GM12878 (cell line): Measurements from ENCODE around the gene HMGXB3. TPM values are rescaled to one million over a fixed set of nuclear protein-coding genes. Genes with fewer than 3 reads are reported as not detected.
A peak's percentile ranks its signal among the peaks of the same experiment; 100 is the strongest.

Experiments used
- ASH2L ChIP-seq: fragments of 300-600, 200-600 bp; sonication (generic); IDR thresholded peaks from 2 replicates; pipeline ENCODE4 v1.6.1; 2017; ENCODE audit warnings: low read depth, mild to moderate bottlenecking, borderline replicate concordance
- BCL11A ChIP-seq: IDR thresholded peaks from 2 replicates; pipeline ENCODE4 v1.6.1; 2011; ENCODE audit warnings: low read depth, low read length
- BRCA1 ChIP-seq: IDR thresholded peaks from 2 replicates; pipeline ENCODE4 v1.6.1; 2011; ENCODE audit warnings: low read depth, low read length, improper control_type of control experiment
- CHD1 ChIP-seq: IDR thresholded peaks from 2 replicates; pipeline ENCODE4 v1.6.1; 2012; ENCODE audit warnings: low read depth, low read length, improper control_type of control experiment
- CREB1 ChIP-seq: IDR thresholded peaks from 2 replicates; pipeline ENCODE4 v1.6.1; 2012; ENCODE audit warnings: low read depth, mild to moderate bottlenecking, inconsistent platforms
- EGR1 ChIP-seq, 2 experiments: IDR thresholded peaks; 1 replicate in 1 of 2; 2 replicates in 1 of 2; pipeline ENCODE4 v1.6.1; 2011 to 2012; ENCODE audit warnings: low read depth in 2 of 2, low read length in 2 of 2, borderline replicate concordance in 1 of 2, mild to moderate bottlenecking in 1 of 2, moderate library complexity in 1 of 2
- FOXM1 ChIP-seq: IDR thresholded peaks from 2 replicates; pipeline ENCODE4 v1.6.1; 2012; ENCODE audit warnings: low read depth, mild to moderate bottlenecking, inconsistent platforms, low read length, moderate library complexity
- KAT2A ChIP-seq: conservative IDR thresholded peaks from 2 replicates; pipeline ENCODE4 v1.6.1; 2011; ENCODE audit warnings: low read depth, low read length; ENCODE audit not compliant: control insufficient read depth
- MEF2B ChIP-seq: fragments of 450-650 bp; IDR thresholded peaks from 2 replicates; pipeline ENCODE4 v1.6.1; 2018; ENCODE audit warnings: mild to moderate bottlenecking, moderate library complexity; ENCODE audit not compliant: partially characterized antibody, poor library complexity, severe bottlenecking
- NFXL1 ChIP-seq: fragments of 450-650 bp; IDR thresholded peaks from 2 replicates; pipeline ENCODE4 v1.6.1; 2017; ENCODE audit warnings: antibody characterized with exemption, mild to moderate bottlenecking, borderline replicate concordance
- NR2C2 ChIP-seq: IDR thresholded peaks from 2 replicates; pipeline ENCODE4 v1.6.1; 2011; ENCODE audit warnings: borderline replicate concordance, low read depth; ENCODE audit not compliant: control insufficient read depth, insufficient read length
- POLR2AphosphoS2 ChIP-seq: IDR thresholded peaks from 2 replicates; pipeline ENCODE4 v1.6.1; 2011; ENCODE audit warnings: low read depth, mild to moderate bottlenecking, low read length, improper control_type of control experiment, moderate library complexity
- RAD21 ChIP-seq: IDR thresholded peaks from 2 replicates; pipeline ENCODE4 v1.6.1; 2011; ENCODE audit warnings: mild to moderate bottlenecking, low read depth, low read length, moderate library complexity; ENCODE audit not compliant: insufficient read depth
- RFX5 ChIP-seq: IDR thresholded peaks from 2 replicates; pipeline ENCODE4 v1.6.1; 2011; ENCODE audit warnings: low read depth, low read length, improper control_type of control experiment
- SREBF1 ChIP-seq: IDR thresholded peaks from 2 replicates; pipeline ENCODE4 v1.6.1; 2012; ENCODE audit warnings: mild to moderate bottlenecking, low read length
- SRF ChIP-seq, 2 experiments: IDR thresholded peaks; 2 replicates each; pipeline ENCODE4 v1.6.1; 2011; ENCODE audit warnings: low read depth in 2 of 2, low read length in 2 of 2, mild to moderate bottlenecking in 1 of 2, moderate library complexity in 1 of 2
- TBL1XR1 ChIP-seq: IDR thresholded peaks from 2 replicates; pipeline ENCODE4 v1.6.1; 2012; ENCODE audit warnings: low read depth, low read length, improper control_type of control experiment
- TCF7 ChIP-seq: IDR thresholded peaks from 2 replicates; pipeline ENCODE4 v1.6.1; 2014; ENCODE audit warnings: antibody characterized with exemption, borderline replicate concordance
- WRNIP1 ChIP-seq: IDR thresholded peaks from 2 replicates; pipeline ENCODE4 v1.6.1; 2011; ENCODE audit warnings: low read depth, low read length, improper control_type of control experiment, borderline replicate concordance
- YY1 ChIP-seq: IDR thresholded peaks from 2 replicates; pipeline ENCODE4 v1.6.1; 2011; ENCODE audit warnings: low read depth, mild to moderate bottlenecking, low read length
- polyA plus RNA-seq, 11 experiments: library from polyadenylated mRNA; depleted of rRNA in 4 of 11; unstranded in 6 of 11; stranded (reverse) in 5 of 11; fragments of >200 nt; fragmentation: Nextera tagmentation in 4 of 11; fragmentation: Illumina TruSeq in 1 of 11; extraction: Ambion mirVana in 4 of 11; extraction: Trizol in 1 of 11; gene quantifications; 1 replicate in 1 of 11; 2 replicates in 10 of 11; pipeline versions ENCODE4 v1.2.1 to v1.2.3, GENCODE V29; 2011 to 2016; ENCODE audit warnings: inconsistent platforms in 2 of 11, missing spikeins in 2 of 11, low read depth in 1 of 11
- total RNA-seq, 4 experiments: library from RNA; depleted of rRNA in 3 of 4; stranded (reverse); fragments of >200 nt in 3 of 4; fragmentation: Illumina TruSeq in 1 of 4; extraction: Trizol in 1 of 4; gene quantifications; 2 replicates each; pipeline versions ENCODE4 v1.2.1 to v1.2.3, GENCODE V29; 2013 to 2021
- TF ChIP-seq, protein P1 (sequence below): fragments of 450-650 bp; IDR thresholded peaks from 2 replicates; pipeline ENCODE4 v1.6.1; 2017; ENCODE audit warnings: mild to moderate bottlenecking, moderate library complexity
- TF ChIP-seq, protein P2 (sequence below): fragments of 450-650 bp; IDR thresholded peaks from 2 replicates; pipeline ENCODE4 v1.6.1; 2017; ENCODE audit warnings: mild to moderate bottlenecking
- TF ChIP-seq, protein P3 (sequence below): fragments of 450-650 bp; IDR thresholded peaks from 2 replicates; pipeline ENCODE4 v1.6.1; 2017; ENCODE audit warnings: mild to moderate bottlenecking, low read depth, inconsistent platforms; ENCODE audit not compliant: poor library complexity, severe bottlenecking

The HMGXB3 gene
- total and polyA plus RNA-seq, 10 of the 15 experiments (the other 5 are each of a cell fraction or from before 2014, with no cell fraction given) = 1.00 to 42.2 (median 28.1) TPM

DNA sequence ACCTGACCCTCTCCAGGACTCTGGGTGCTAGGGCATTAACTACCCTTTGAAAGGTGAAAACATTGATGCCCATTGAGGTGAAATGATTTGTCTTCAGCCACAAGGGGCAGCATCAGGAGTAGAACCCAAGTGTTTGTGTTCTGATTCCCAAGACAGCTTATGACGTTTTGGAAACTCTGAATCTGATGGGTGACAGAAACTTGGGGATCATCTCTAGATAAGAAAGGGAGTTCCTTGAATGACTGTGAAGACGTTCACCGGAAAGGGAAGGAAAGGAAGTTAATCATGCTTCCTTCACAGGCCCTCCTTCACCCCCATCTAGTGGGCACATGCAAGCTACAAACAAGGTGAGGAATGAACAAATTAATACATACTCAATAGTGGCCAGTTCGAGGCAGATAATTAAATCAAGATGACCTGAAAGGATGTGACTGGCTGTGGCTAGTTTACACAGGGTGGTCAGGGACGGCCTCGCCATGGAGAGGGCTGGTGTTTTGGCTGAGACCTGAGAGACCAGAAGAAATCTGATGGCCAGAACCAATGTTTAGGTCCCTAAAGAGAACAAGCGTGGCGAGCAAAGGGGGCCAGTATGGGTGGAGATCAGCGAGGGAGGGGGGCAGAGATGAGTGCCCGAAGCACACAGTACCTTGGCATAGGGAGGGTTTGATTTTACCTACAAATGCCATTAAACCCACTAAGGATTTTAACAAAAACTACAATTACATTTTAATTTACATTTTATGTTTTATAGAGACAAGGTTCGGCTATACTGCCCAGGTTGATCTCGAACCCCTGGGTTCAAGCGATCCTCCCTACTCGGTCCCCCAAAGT lies 40.9 kb upstream of the HMGXB3 start (continued):
- 0 out of 2 replicates have a peak, but pooled peaks have one; percentile 24 for TF ChIP-seq RAD21
- no peak for TF ChIP-seq TBL1XR1
- TF ChIP-seq KAT2A = no peak
- TF ChIP-seq, protein P1, sequence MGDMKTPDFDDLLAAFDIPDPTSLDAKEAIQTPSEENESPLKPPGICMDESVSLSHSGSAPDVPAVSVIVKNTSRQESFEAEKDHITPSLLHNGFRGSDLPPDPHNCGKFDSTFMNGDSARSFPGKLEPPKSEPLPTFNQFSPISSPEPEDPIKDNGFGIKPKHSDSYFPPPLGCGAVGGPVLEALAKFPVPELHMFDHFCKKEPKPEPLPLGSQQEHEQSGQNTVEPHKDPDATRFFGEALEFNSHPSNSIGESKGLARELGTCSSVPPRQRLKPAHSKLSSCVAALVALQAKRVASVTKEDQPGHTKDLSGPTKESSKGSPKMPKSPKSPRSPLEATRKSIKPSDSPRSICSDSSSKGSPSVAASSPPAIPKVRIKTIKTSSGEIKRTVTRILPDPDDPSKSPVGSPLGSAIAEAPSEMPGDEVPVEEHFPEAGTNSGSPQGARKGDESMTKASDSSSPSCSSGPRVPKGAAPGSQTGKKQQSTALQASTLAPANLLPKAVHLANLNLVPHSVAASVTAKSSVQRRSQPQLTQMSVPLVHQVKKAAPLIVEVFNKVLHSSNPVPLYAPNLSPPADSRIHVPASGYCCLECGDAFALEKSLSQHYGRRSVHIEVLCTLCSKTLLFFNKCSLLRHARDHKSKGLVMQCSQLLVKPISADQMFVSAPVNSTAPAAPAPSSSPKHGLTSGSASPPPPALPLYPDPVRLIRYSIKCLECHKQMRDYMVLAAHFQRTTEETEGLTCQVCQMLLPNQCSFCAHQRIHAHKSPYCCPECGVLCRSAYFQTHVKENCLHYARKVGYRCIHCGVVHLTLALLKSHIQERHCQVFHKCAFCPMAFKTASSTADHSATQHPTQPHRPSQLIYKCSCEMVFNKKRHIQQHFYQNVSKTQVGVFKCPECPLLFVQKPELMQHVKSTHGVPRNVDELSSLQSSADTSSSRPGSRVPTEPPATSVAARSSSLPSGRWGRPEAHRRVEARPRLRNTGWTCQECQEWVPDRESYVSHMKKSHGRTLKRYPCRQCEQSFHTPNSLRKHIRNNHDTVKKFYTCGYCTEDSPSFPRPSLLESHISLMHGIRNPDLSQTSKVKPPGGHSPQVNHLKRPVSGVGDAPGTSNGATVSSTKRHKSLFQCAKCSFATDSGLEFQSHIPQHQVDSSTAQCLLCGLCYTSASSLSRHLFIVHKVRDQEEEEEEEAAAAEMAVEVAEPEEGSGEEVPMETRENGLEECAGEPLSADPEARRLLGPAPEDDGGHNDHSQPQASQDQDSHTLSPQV = no peak
- TF ChIP-seq, protein P2, sequence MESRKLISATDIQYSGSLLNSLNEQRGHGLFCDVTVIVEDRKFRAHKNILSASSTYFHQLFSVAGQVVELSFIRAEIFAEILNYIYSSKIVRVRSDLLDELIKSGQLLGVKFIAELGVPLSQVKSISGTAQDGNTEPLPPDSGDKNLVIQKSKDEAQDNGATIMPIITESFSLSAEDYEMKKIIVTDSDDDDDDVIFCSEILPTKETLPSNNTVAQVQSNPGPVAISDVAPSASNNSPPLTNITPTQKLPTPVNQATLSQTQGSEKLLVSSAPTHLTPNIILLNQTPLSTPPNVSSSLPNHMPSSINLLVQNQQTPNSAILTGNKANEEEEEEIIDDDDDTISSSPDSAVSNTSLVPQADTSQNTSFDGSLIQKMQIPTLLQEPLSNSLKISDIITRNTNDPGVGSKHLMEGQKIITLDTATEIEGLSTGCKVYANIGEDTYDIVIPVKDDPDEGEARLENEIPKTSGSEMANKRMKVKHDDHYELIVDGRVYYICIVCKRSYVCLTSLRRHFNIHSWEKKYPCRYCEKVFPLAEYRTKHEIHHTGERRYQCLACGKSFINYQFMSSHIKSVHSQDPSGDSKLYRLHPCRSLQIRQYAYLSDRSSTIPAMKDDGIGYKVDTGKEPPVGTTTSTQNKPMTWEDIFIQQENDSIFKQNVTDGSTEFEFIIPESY = no peak
- TF ChIP-seq YY1 = no peak
- TF ChIP-seq NR2C2 = no peak
- no peak for TF ChIP-seq WRNIP1
- no peak for TF ChIP-seq BRCA1
- no peak for TF ChIP-seq MEF2B
- no peak for TF ChIP-seq POLR2AphosphoS2
- TF ChIP-seq, protein P3, sequence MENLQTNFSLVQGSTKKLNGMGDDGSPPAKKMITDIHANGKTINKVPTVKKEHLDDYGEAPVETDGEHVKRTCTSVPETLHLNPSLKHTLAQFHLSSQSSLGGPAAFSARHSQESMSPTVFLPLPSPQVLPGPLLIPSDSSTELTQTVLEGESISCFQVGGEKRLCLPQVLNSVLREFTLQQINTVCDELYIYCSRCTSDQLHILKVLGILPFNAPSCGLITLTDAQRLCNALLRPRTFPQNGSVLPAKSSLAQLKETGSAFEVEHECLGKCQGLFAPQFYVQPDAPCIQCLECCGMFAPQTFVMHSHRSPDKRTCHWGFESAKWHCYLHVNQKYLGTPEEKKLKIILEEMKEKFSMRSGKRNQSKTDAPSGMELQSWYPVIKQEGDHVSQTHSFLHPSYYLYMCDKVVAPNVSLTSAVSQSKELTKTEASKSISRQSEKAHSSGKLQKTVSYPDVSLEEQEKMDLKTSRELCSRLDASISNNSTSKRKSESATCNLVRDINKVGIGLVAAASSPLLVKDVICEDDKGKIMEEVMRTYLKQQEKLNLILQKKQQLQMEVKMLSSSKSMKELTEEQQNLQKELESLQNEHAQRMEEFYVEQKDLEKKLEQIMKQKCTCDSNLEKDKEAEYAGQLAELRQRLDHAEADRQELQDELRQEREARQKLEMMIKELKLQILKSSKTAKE = peak; percentile 14
- no peak for TF ChIP-seq RFX5
- peak; percentile 35; the same call in 1 of the 2 replicates for TF ChIP-seq CREB1
- no peak for TF ChIP-seq ASH2L
- no peak for TF ChIP-seq SREBF1
- no peak for TF ChIP-seq CHD1
- no peak for TF ChIP-seq FOXM1
- no peak for TF ChIP-seq TCF7
- no peak for TF ChIP-seq BCL11A
- no peak for TF ChIP-seq SRF (IDR thresholded peaks at IDR 0.05; ENCODE audit: low read depth in 2 of 2, low read length in 2 of 2)
- TF ChIP-seq NFXL1 = no peak
- no peak for TF ChIP-seq EGR1 (IDR thresholded peaks at IDR 0.05; ENCODE audit: borderline replicate concordance in 1 of 2, low read depth in 2 of 2, low read length in 2 of 2)
